Erythroblast (primary cell): ENCODE data around the gene MPV17L2.
"Not testable (repeated sequence)": the region's sequence is repeated elsewhere in the genome, so short reads cannot be mapped to it uniquely, and the experiment has no call there.

Experiments
- DNase-seq, 2 experiments: peaks; one replicate each; lab custom pipeline; 2025; lab: John Stamatoyannopoulos, UW
- GATA1 ChIP-seq: IDR thresholded peaks from 2 replicates; pipeline ENCODE4 v1.6.1; 2011; ENCODE audit warnings: low read depth, mild to moderate bottlenecking, control low read depth, low read length, moderate library complexity
- POLR2A ChIP-seq: IDR thresholded peaks from 2 replicates; pipeline ENCODE4 v1.6.1; 2011; ENCODE audit warnings: mild to moderate bottlenecking, low read length

Gene MPV17L2

DNA sequence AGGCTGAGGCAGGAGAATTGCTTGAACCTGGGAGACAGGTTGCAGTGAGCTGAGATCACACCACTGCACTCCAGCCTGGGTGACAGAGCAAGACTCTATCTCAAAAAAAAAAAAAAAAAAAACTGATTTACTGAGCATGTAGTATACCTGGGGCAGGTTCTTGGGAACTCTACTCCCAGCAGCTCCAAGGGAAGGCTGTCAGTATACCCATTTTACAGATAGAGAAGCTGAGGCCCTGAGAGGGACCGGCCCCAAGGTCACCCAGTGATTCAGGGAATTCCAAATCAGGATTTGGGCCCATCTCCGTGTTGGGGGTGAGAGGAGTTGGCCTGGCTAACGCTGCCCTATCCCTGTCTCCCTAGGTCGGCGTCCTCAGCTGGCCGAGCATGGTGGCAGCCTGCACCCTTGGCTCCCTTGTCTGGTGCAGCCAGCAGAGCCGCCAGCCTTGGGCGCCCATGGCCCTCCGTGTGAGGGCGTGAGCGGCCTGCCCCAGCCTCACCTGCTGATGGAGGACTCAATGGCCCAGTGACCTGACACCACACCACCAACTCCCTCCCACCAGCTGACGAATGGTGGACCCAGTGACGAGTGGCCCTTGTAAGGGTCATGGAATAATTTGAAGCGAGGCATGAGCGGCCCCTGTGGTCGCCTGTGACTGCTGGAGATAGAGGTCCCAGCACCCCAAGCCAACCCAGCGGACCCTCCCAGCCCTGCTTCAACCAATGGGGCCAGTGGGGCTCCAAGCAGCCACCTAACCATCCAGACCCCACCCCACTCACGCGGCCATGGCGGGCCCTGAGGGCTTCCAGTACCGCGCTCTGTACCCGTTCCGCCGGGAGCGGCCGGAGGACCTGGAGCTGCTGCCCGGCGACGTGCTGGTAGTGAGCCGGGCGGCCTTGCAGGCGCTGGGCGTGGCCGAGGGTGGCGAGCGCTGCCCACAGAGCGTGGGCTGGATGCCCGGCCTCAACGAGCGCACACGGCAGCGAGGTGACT, 37.6 kb upstream of the MPV17L2 start:
- no peak for DNase-seq
- no peak for TF ChIP-seq GATA1
- no peak for TF ChIP-seq POLR2A

- TF ChIP-seq GATA1 (no peak), POLR2A (no peak)
Measured at GRCh38 chr19:18156268-18156667, 36.8 kb upstream of the MPV17L2 start.

DNA sequence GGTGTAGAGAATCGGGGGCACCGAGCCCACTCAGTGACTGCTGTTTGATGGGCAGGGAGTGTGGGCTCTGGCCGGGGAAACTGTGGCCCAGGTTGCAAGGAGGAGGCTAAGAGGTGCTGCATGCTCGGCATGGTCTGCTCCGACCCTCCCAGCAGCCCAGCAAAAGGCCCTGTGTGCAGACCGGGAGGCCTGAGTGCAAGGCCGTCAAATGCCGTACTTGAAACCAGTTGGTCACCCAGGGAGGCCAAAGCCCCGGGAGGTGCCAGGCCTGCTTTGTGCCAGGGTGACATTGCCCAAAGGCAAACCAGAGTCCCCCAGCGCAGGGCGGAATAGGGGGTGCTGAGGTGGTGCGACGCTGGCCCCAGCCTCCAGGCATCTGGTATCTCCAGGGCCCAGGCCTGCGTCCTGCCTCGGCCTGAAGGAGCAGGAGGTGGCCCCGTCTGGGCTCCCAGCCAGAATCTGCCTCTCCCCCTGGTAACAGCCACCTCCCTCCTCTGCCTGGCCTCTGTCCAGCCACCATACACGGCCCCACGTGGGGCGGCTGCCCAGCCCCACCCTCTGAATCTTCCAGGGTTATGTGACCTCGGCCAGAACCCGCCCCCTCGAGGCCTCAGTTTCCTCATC, 36.1 kb upstream of the MPV17L2 start:
- peak; percentile 99 for DNase-seq
- TF ChIP-seq GATA1 (peak; percentile 48), POLR2A (peak; percentile 73)

More at GRCh38 chr19:18156268-18156667, 36.8 kb upstream of the MPV17L2 start:
- DNase-seq: no peak

DNA sequence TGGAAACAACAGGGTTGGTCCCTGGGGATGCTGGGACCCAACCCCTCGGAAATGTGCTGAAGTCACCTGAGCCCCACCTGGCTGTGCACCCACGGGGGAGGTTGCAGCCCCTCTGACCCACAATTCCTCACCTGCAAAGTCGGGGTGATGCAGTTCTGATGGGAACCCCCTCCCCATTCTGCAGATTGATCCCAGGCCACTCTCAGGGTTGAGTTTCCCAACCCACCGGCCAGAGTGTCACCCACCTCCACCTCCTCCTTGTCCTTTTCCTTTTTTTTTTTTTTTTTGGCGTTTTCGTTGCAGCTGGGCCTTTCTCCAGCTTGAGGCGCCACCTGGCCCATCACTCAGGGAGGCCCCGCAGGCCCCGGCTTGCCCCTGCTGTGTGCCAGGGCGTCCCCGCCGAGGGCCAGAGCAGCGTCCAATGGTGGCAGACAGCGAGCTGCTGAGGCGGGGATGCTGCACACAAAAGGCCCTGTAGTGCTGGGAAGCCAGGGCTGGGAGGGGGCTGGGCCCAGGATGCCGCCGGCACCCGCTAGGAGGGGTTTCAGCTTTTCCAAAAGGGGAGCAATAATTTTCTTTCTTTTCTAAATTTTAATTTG, 35.5 kb upstream of the MPV17L2 start:
- TF ChIP-seq POLR2A (no peak), GATA1 (no peak)
- no peak for DNase-seq

GRCh38 chr19:18158467-18158866, 34.6 kb upstream of the MPV17L2 start:
- peak in 1 of 2 experiments; percentile 58 for DNase-seq
- no peak for TF ChIP-seq GATA1
- no peak for TF ChIP-seq POLR2A

DNA sequence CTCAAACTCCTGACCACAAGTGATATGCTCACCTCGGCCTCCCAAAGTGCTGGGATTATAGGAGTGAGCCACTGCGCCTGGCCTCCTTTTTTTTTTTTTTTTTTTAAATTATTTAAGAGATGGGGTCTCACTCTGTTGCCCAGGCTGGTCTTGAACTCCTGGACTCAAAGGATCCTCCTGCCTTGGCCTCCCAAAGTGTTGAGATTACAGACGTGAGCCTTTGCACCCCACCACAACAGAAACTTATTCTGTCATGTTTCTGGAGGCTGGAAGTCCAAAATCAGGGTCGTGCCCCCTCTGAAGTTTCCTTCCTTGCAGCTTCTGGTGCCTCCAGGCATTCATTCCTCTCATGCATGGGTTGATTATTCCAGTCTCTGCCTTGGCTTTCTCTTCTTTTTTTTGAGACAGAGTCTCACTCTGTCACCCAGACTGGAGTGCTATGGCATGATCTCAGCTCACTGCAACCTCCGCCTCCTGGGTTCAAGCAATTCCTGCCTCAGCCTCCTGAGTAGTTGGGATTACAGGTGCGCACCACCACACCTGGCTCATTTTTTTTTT, 33.9 kb upstream of the MPV17L2 start:
- DNase-seq: not testable (repeated sequence)

DNA sequence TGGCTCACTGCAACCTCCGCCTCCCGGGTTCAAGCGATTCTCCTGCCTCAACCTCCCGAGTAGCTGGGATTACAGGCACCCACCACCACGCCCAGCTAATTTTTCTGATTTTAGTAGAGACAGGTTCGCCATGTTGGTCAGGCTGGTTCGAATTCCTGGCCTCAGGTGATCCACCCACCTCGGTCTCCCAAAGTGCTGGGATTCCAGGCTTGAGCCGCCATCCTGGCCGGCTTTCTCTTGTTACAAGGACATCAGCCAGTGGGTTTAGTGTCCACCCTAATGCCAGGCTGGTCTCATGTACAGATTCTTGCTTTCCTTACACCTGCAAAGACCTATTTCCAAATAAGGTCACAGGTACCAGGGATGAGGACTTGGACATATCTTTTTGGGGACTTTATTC, 33.2 kb upstream of the MPV17L2 start:
- TF ChIP-seq GATA1: no peak
- TF ChIP-seq POLR2A: no peak
- no peak for DNase-seq

DNA sequence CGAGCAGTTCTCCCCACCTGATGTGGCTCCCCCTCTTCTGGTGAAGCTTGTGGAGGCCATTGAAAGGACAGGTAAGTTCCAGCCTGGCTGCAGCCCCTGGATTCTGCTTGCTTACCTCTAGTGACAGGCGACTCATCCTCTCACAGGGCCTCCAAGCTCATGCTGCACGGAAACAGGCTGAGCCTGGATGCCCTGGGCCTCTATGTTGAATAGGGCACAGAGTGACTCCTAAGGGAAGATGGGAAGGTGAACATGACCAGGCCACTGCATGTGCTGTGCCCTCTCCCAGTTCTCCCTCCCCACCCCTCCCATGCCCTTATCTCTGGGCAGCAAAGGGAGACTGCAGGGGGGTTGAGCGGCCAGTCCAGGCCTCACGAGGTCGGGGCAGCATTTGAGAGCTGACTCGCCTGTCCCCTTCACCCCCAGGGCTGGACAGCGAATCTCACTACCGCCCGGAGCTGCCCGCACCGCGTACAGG, 32.5 kb upstream of the MPV17L2 start:
- TF ChIP-seq GATA1 (peak; percentile 22), POLR2A (peak; percentile 74)
- peak; percentile 80 to 87 for DNase-seq

- TF ChIP-seq GATA1 (no peak), POLR2A (peak; percentile 9)
- peak; percentile 84 to 93 for DNase-seq
Measured at GRCh38 chr19:18160971-18161635, 31.9 kb upstream of the MPV17L2 start.

- no peak for DNase-seq
- no peak for TF ChIP-seq GATA1
- no peak for TF ChIP-seq POLR2A
Measured at GRCh38 chr19:18161636-18162002, 31.4 kb upstream of the MPV17L2 start.

- no peak for DNase-seq
- no peak for TF ChIP-seq GATA1
- no peak for TF ChIP-seq POLR2A
Measured at GRCh38 chr19:18164072-18164471, 28.9 kb upstream of the MPV17L2 start.

DNA sequence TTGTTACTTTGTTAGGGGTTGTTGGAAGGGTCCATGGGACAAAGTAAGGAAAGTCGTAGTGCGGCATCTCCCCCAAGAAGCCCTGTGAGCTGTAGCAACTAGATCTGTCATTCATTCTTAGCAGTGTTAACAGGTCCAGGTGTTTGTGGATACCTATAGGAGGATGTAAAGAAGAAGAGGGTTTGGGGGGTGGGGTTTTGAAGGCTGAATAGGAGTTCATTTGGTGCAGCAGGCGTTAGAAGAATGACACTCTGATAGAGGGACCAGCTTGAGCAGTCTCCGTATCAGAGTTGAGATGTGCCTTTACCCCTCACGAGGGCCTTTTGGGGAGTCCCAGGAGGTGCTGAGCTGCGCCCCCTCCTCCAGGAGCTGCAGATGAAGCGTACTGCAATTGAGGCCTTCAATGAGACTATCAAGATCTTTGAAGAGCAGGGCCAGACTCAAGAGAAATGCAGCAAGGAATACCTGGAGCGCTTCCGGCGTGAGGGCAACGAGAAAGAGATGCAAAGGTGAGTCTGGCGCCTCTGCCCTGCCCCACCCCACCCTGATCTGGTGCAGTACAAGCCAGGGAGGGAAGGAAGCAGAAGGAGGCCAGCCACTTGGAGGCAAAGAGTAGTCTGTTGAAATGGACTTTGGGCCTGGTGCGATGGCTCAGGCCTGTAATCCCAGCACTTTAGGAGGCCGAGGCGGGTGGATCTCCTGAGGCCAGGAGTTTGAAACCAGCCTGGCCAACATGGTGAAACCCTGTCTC, 27.0 kb upstream of the MPV17L2 start:
- no peak for TF ChIP-seq POLR2A
- TF ChIP-seq GATA1: no peak
- DNase-seq: no peak
